Measurements from ENCODE around the gene NDUFC2. TPM values are rescaled to one million over a fixed set of nuclear protein-coding genes. Genes with fewer than 3 reads are reported as not detected.

Gene NDUFC2
- total and polyA plus RNA-seq, 7 experiments from 2014 or later, result 43.4 to 189 (median 72.9) TPM

DNA sequence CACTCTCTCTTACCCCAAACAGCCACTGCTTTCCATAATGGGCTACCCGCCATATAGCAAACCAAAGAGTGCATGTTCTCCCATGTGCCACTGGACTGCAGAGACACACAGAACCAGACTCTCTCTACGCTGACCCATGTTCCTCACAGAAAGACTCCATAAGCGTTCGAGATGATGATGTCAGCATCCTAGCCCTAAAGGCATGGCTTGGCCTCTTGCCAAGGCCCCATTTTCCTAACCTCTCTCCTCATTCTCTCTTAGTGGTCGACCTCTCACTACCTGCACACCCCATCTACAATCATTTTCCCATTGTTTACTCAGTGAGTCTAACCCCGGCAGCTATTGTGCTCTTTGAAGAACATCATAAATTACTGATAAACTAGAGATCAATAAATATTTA lies 4.9 kb downstream of the NDUFC2 start:
- Histone ChIP-seq H3K4me1 (ENCODE audit: control insufficient read depth in 2 of 2, insufficient read depth in 2 of 2, low read length in 2 of 2) (peaks cover 27 to 29% of the 10 kb centered on the region in 2 donors), H3K9me3 (ENCODE audit: control insufficient read depth in 2 of 3, low read length in 3 of 3) (no peaks in the 10 kb centered on the region), H3K36me3 (ENCODE audit: control insufficient read depth in 2 of 3, insufficient read depth in 3 of 3, low read length in 3 of 3) (peaks cover 0 to 42% (median 4%) of the 10 kb centered on the region in 3 experiments), H3K27ac (ENCODE audit: low read depth, low read length) (no peak overlapping the region), H3K4me3 (ENCODE audit: low read length) (no peak overlapping the region), H3K27me3 (ENCODE audit: control insufficient read depth in 2 of 2, insufficient read depth in 2 of 2, low read length in 2 of 2) (no peaks in the 10 kb centered on the region)
- H3K36me3 Mint-ChIP-seq, result peaks cover under 1 to 24% (median 19%) of the 10 kb centered on the region in 5 donors
- no peaks in the 10 kb centered on the region for H3K9me3 Mint-ChIP-seq
- peak overlapping the region in 1 of 10 donors; percentile 4 for H3K4me3 Mint-ChIP-seq
- ATAC-seq (no peak), DNase-seq (no peak)
- ChIA-PET CTCF (no interaction called here), POLR2A (no interaction called here)
- peak overlapping the region in 6 of 9 donors; percentile 5 to 41 (median 18) for H3K27ac Mint-ChIP-seq
- no peaks in the 10 kb centered on the region for H3K27me3 Mint-ChIP-seq
- intact Hi-C loops (cut with micrococcal nuclease), result loop anchor here (5.0 kb wide), 3 partner anchors 113 to 488 kb away; partner anchors contain the start of genes GAB2 (in 2 of the 2), KCTD21 (in 1 of the 2) and USP35 (in 1 of the 2)
- H3K4me1 Mint-ChIP-seq, result peaks cover 37 to 61% (median 54%) of the 10 kb centered on the region in 7 donors

DNA sequence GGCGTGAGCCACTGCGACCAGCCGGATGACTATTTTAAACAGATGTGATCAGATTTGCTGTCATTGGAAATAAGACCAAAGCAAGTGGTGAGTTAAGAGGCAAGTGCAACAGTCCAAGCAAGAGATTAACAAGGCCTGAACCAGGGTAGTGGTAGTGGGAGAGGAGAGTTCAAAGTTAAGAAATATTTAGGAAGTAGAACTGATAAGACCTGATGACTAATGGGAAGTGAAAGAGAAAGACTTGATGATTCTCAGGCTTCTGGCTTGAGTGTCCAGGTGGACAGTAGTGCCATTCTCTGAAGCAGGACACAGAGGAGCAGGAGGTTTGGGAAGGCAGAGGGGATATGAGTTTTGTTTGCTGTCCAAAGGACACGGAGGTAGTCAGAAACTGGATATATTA lies 7.2 kb downstream of the NDUFC2 start:
- Mint-ChIP-seq H3K27ac (peak overlapping the region in 3 of 9 donors; percentile 25 to 68 (median 62)), H3K27me3 (no peaks in the 10 kb centered on the region), H3K4me1 (peaks cover 24 to 46% (median 37%) of the 10 kb centered on the region in 7 donors), H3K4me3 (no peak overlapping the region), H3K9me3 (no peaks in the 10 kb centered on the region), H3K36me3 (peaks cover 11 to 40% (median 31%) of the 10 kb centered on the region in 5 donors)
- intact Hi-C loops (cut with micrococcal nuclease), result no loop called here
- CTCF ChIA-PET, result no interaction called here
- no peak overlapping the region for H3K4me3 ChIP-seq (ENCODE audit: low read length)
- no peak overlapping the region for H3K27ac ChIP-seq (ENCODE audit: low read depth, low read length)
- no peaks in the 10 kb centered on the region for H3K9me3 ChIP-seq (ENCODE audit: control insufficient read depth in 2 of 3, low read length in 3 of 3)
- H3K27me3 ChIP-seq (ENCODE audit: control insufficient read depth in 2 of 2, insufficient read depth in 2 of 2, low read length in 2 of 2), result no peaks in the 10 kb centered on the region
- peaks cover 0 to 55% (median 4%) of the 10 kb centered on the region in 3 experiments for H3K36me3 ChIP-seq (ENCODE audit: control insufficient read depth in 2 of 3, insufficient read depth in 3 of 3, low read length in 3 of 3)
- H3K4me1 ChIP-seq (ENCODE audit: control insufficient read depth in 2 of 2, insufficient read depth in 2 of 2, low read length in 2 of 2), result peaks cover 10 to 16% of the 10 kb centered on the region in 2 donors
- no peak for ATAC-seq
- POLR2A ChIA-PET, result no interaction called here
- DNase-seq, result no peak

DNA sequence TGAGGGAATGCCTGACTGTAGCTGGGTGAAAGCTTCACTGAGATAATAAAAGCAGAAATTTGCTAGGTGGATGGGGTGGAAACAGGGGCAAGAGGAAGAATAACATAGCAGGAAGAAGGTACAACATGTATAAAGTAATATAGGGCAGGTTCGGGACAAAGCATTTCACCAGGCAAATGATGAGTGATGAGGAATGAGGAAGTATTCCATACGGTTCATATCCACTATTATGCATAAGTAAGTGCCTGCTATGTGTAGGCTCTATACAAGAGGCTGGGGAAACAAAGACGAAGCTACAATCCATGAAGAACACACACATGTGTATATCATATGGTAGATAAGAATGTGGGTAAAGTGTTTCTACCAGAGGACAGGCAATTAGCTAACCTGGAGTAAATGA lies 7.9 kb downstream of the NDUFC2 start:
- H3K36me3 Mint-ChIP-seq, result peaks cover 13 to 41% (median 34%) of the 10 kb centered on the region in 5 donors
- H3K27ac Mint-ChIP-seq, result peak overlapping the region in 2 of 9 donors; percentile 7 to 10
- H3K27me3 Mint-ChIP-seq, result no peaks in the 10 kb centered on the region
- no peak overlapping the region for H3K4me3 ChIP-seq (ENCODE audit: low read length)
- H3K4me1 ChIP-seq (ENCODE audit: control insufficient read depth in 2 of 2, insufficient read depth in 2 of 2, low read length in 2 of 2), result peaks cover 5 to 10% of the 10 kb centered on the region in 2 donors
- no peak overlapping the region for H3K27ac ChIP-seq (ENCODE audit: low read depth, low read length)
- POLR2A ChIA-PET, result no interaction called here
- no peak for ATAC-seq
- H3K36me3 ChIP-seq (ENCODE audit: control insufficient read depth in 2 of 3, insufficient read depth in 3 of 3, low read length in 3 of 3), result peaks cover 0 to 56% (median 4%) of the 10 kb centered on the region in 3 experiments
- CTCF ChIA-PET, result no interaction called here
- H3K9me3 Mint-ChIP-seq, result no peaks in the 10 kb centered on the region
- peaks cover 20 to 39% (median 32%) of the 10 kb centered on the region in 7 donors for H3K4me1 Mint-ChIP-seq
- no peak overlapping the region for H3K4me3 Mint-ChIP-seq
- intact Hi-C loops (cut with micrococcal nuclease), result no loop called here
- H3K9me3 ChIP-seq (ENCODE audit: control insufficient read depth in 2 of 3, low read length in 3 of 3), result no peaks in the 10 kb centered on the region
- H3K27me3 ChIP-seq (ENCODE audit: control insufficient read depth in 2 of 2, insufficient read depth in 2 of 2, low read length in 2 of 2), result no peaks in the 10 kb centered on the region
- DNase-seq, result no peak

DNA sequence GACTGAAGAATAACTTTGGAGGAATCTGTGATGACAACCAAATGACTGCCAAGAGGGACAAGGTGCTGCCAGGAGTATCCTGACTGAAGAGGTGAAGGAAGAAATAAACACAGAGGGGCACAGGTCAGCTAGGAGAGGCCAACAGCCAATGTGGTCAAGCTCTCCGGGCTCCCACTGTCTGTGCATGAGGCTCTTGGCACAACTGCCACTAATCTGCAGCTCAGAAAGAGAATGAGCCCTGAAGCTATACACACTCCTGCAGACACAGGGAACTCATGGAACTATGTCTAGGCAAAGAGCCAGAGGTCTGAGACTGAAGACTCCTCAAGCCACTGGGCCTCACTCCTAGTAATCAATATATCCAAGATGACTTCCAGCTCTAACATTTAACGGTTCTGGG lies 9.0 kb downstream of the NDUFC2 start:
- Mint-ChIP-seq H3K36me3 (peaks cover 13 to 42% (median 34%) of the 10 kb centered on the region in 5 donors), H3K27me3 (no peaks in the 10 kb centered on the region), H3K27ac (peak overlapping the region in 1 of 9 donors; percentile 25), H3K4me3 (no peak overlapping the region), H3K4me1 (peaks cover 12 to 28% (median 22%) of the 10 kb centered on the region in 7 donors), H3K9me3 (no peaks in the 10 kb centered on the region)
- CTCF ChIA-PET, result interaction anchor here (0.6 kb wide), 1 partner anchor 365 kb away, joined by 5 read pairs; no protein-coding TSS in a partner anchor
- Histone ChIP-seq H3K9me3 (ENCODE audit: control insufficient read depth in 2 of 3, low read length in 3 of 3) (no peaks in the 10 kb centered on the region), H3K4me3 (ENCODE audit: low read length) (no peak overlapping the region), H3K27me3 (ENCODE audit: control insufficient read depth in 2 of 2, insufficient read depth in 2 of 2, low read length in 2 of 2) (no peaks in the 10 kb centered on the region), H3K36me3 (ENCODE audit: control insufficient read depth in 2 of 3, insufficient read depth in 3 of 3, low read length in 3 of 3) (peaks cover 0 to 54% (median 4%) of the 10 kb centered on the region in 3 experiments), H3K4me1 (ENCODE audit: control insufficient read depth in 2 of 2, insufficient read depth in 2 of 2, low read length in 2 of 2) (peaks cover 0 to 3% of the 10 kb centered on the region in 2 donors), H3K27ac (ENCODE audit: low read depth, low read length) (no peak overlapping the region)
- no peak for DNase-seq
- intact Hi-C loops (cut with micrococcal nuclease), result no loop called here
- no peak for ATAC-seq
- POLR2A ChIA-PET, result interaction anchor here (0.7 kb wide), 1 partner anchor 596 kb away, joined by 6 read pairs; no protein-coding TSS in a partner anchor

GRCh38 chr11:78069465-78069864 lies 10.2 kb downstream of the NDUFC2 start:
- CTCF ChIA-PET, result no interaction called here
- Mint-ChIP-seq H3K27ac (peak overlapping the region in 2 of 9 donors; percentile 16 to 54), H3K4me3 (no peak overlapping the region), H3K36me3 (peaks cover 13 to 45% (median 34%) of the 10 kb centered on the region in 5 donors), H3K9me3 (no peaks in the 10 kb centered on the region), H3K4me1 (peaks cover 4 to 20% (median 14%) of the 10 kb centered on the region in 7 donors), H3K27me3 (no peaks in the 10 kb centered on the region)
- DNase-seq (no peak), ATAC-seq (no peak)
- POLR2A ChIA-PET, result no interaction called here
- Histone ChIP-seq H3K4me1 (ENCODE audit: control insufficient read depth in 2 of 2, insufficient read depth in 2 of 2, low read length in 2 of 2) (no peaks in the 10 kb centered on the region), H3K36me3 (ENCODE audit: control insufficient read depth in 2 of 3, insufficient read depth in 3 of 3, low read length in 3 of 3) (peaks cover 0 to 52% (median 4%) of the 10 kb centered on the region in 3 experiments), H3K9me3 (ENCODE audit: control insufficient read depth in 2 of 3, low read length in 3 of 3) (no peaks in the 10 kb centered on the region), H3K27ac (ENCODE audit: low read depth, low read length) (no peak overlapping the region), H3K27me3 (ENCODE audit: control insufficient read depth in 2 of 2, insufficient read depth in 2 of 2, low read length in 2 of 2) (no peaks in the 10 kb centered on the region), H3K4me3 (ENCODE audit: low read length) (no peak overlapping the region)
- intact Hi-C loops (cut with micrococcal nuclease), result no loop called here

GRCh38 chr11:78067704-78068103 lies 12.0 kb downstream of the NDUFC2 start:
- Histone ChIP-seq H3K36me3 (ENCODE audit: control insufficient read depth in 2 of 3, insufficient read depth in 3 of 3, low read length in 3 of 3) (peaks cover 0 to 47% (median 4%) of the 10 kb centered on the region in 3 experiments), H3K9me3 (ENCODE audit: control insufficient read depth in 2 of 3, low read length in 3 of 3) (no peaks in the 10 kb centered on the region), H3K27ac (ENCODE audit: low read depth, low read length) (no peak overlapping the region), H3K27me3 (ENCODE audit: control insufficient read depth in 2 of 2, insufficient read depth in 2 of 2, low read length in 2 of 2) (no peaks in the 10 kb centered on the region), H3K4me1 (ENCODE audit: control insufficient read depth in 2 of 2, insufficient read depth in 2 of 2, low read length in 2 of 2) (no peaks in the 10 kb centered on the region), H3K4me3 (ENCODE audit: low read length) (no peak overlapping the region)
- intact Hi-C loops (cut with micrococcal nuclease), result no loop called here
- CTCF ChIA-PET, result no interaction called here
- peaks cover 4 to 12% (median 10%) of the 10 kb centered on the region in 7 donors for H3K4me1 Mint-ChIP-seq
- H3K9me3 Mint-ChIP-seq, result no peaks in the 10 kb centered on the region
- H3K27me3 Mint-ChIP-seq, result no peaks in the 10 kb centered on the region
- no peak for DNase-seq
- H3K4me3 Mint-ChIP-seq, result no peak overlapping the region
- H3K36me3 Mint-ChIP-seq, result peaks cover 13 to 52% (median 34%) of the 10 kb centered on the region in 5 donors
- POLR2A ChIA-PET, result no interaction called here
- H3K27ac Mint-ChIP-seq, result peak overlapping the region in 2 of 9 donors; percentile 30 to 43
- no peak for ATAC-seq

DNA sequence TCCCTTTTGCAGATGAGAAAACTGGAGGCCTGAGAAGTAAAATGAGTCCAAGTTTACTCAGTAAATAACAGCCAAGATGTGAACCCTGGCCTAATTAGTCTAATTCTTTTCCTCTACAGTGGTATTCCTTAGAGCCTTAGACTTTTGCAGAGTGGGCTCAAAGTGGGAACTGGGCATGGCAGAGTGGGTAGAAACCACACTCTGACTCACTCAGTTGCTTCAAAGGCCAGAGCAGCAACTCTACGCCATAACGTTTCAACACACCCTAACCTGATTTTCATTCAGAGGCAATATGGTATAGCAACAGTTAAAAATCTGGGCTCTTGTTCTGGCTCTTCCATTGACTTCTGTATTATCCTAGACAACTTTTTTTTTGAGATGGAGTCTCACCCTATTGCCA lies 13.2 kb downstream of the NDUFC2 start:
- Histone ChIP-seq H3K27me3 (ENCODE audit: control insufficient read depth in 2 of 2, insufficient read depth in 2 of 2, low read length in 2 of 2) (no peaks in the 10 kb centered on the region), H3K9me3 (ENCODE audit: control insufficient read depth in 2 of 3, low read length in 3 of 3) (no peaks in the 10 kb centered on the region), H3K4me1 (ENCODE audit: control insufficient read depth in 2 of 2, insufficient read depth in 2 of 2, low read length in 2 of 2) (no peaks in the 10 kb centered on the region), H3K36me3 (ENCODE audit: control insufficient read depth in 2 of 3, insufficient read depth in 3 of 3, low read length in 3 of 3) (peaks cover 0 to 36% (median 4%) of the 10 kb centered on the region in 3 experiments), H3K4me3 (ENCODE audit: low read length) (no peak overlapping the region), H3K27ac (ENCODE audit: low read depth, low read length) (no peak overlapping the region)
- no peak for ATAC-seq
- ChIA-PET POLR2A (no interaction called here), CTCF (no interaction called here)
- Mint-ChIP-seq H3K27me3 (no peaks in the 10 kb centered on the region), H3K9me3 (no peaks in the 10 kb centered on the region), H3K36me3 (peaks cover 13 to 42% (median 24%) of the 10 kb centered on the region in 5 donors), H3K27ac (no peak overlapping the region), H3K4me1 (peaks cover 0 to 6% (median 1%) of the 10 kb centered on the region in 7 donors), H3K4me3 (no peak overlapping the region)
- intact Hi-C loops (cut with micrococcal nuclease), result no loop called here
- DNase-seq, result no peak
